H9 (cell line): ENCODE measurements around the gene LHPP. TPM values are rescaled to one million over a fixed set of nuclear protein-coding genes. Genes with fewer than 3 reads are reported as not detected.

Experiments
- DNase-seq: peaks from one replicate; pipeline ENCODE4 v3.0.0-alpha.2; 2017
- H2AFZ ChIP-seq: one replicate; pipeline ENCODE4 v1.6.1; 2013; ENCODE audit warnings: mild to moderate bottlenecking, low read length, control low read depth, moderate library complexity
- H2AK5ac ChIP-seq: 2 replicates; pipeline ENCODE4 v1.6.1; 2013; ENCODE audit warnings: low read length, control low read depth, mixed read lengths; ENCODE audit not compliant: insufficient read length
- H2BK120ac ChIP-seq: one replicate; pipeline ENCODE4 v1.6.1; 2013; ENCODE audit warnings: low read depth, mild to moderate bottlenecking, low read length, control low read depth, inconsistent platforms; ENCODE audit not compliant: poor library complexity, severe bottlenecking
- H2BK12ac ChIP-seq: 2 replicates; pipeline ENCODE4 v1.6.1; 2013; ENCODE audit warnings: low read length, control low read depth, mixed read lengths, low read depth; ENCODE audit not compliant: insufficient read length
- H2BK15ac ChIP-seq: 2 replicates; pipeline ENCODE4 v1.6.1; 2013; ENCODE audit warnings: low read depth, low read length, control low read depth
- H2BK20ac ChIP-seq: one replicate; pipeline ENCODE4 v1.6.1; 2013; ENCODE audit warnings: low read depth, mild to moderate bottlenecking, low read length, control low read depth, inconsistent platforms; ENCODE audit not compliant: poor library complexity, severe bottlenecking
- H2BK5ac ChIP-seq: 2 replicates; pipeline ENCODE4 v1.6.1; 2013; ENCODE audit warnings: low read length, control low read depth, mixed read lengths; ENCODE audit not compliant: insufficient read length
- H3K14ac ChIP-seq: 2 replicates; pipeline ENCODE4 v1.6.1; 2013; ENCODE audit warnings: low read length, control low read depth; ENCODE audit not compliant: insufficient read depth
- H3K18ac ChIP-seq: 2 replicates; pipeline ENCODE4 v1.6.1; 2013; ENCODE audit warnings: low read depth, mild to moderate bottlenecking, mixed read lengths, low read length, control low read depth; ENCODE audit not compliant: insufficient read length
- H3K23ac ChIP-seq: 2 replicates; pipeline ENCODE4 v1.6.1; 2013; ENCODE audit warnings: low read length, control low read depth, mixed read lengths, low read depth; ENCODE audit not compliant: insufficient read length
- H3K23me2 ChIP-seq: 2 replicates; pipeline ENCODE4 v1.6.1; 2013; ENCODE audit warnings: low read depth, mild to moderate bottlenecking, mixed read lengths, low read length, control low read depth; ENCODE audit not compliant: insufficient read length, poor library complexity, severe bottlenecking
- H3K27ac ChIP-seq: 2 replicates; pipeline ENCODE4 v1.5.1; 2013; ENCODE audit warnings: low read length, control low read depth, mixed read lengths, low read depth; ENCODE audit not compliant: insufficient read length
- H3K27me3 ChIP-seq: 2 replicates; pipeline ENCODE4 v1.6.1; 2013; ENCODE audit warnings: low read length, control low read depth, inconsistent platforms; ENCODE audit not compliant: insufficient read depth
- H3K4ac ChIP-seq: 2 replicates; pipeline ENCODE4 v1.6.1; 2013; ENCODE audit warnings: low read depth, mild to moderate bottlenecking, control low read depth, inconsistent platforms, low read length, moderate library complexity
- H3K4me1 ChIP-seq: 2 replicates; pipeline ENCODE4 v1.6.1; 2013; ENCODE audit warnings: low read length, control low read depth, inconsistent platforms; ENCODE audit not compliant: insufficient read depth
- H3K4me2 ChIP-seq: 2 replicates; pipeline ENCODE4 v1.6.1; 2013; ENCODE audit warnings: low read length, control low read depth, mixed read lengths; ENCODE audit not compliant: insufficient read length, insufficient read depth
- H3K56ac ChIP-seq: 2 replicates; pipeline ENCODE4 v1.6.1; 2013; ENCODE audit warnings: low read depth, mild to moderate bottlenecking, mixed read lengths, low read length, control low read depth; ENCODE audit not compliant: insufficient read length
- H3K79me1 ChIP-seq: 2 replicates; pipeline ENCODE4 v1.6.1; 2013; ENCODE audit warnings: low read depth, mild to moderate bottlenecking, moderate library complexity, low read length, control low read depth, inconsistent platforms; ENCODE audit not compliant: insufficient read depth, poor library complexity, severe bottlenecking
- H3K79me2 ChIP-seq: 2 replicates; pipeline ENCODE4 v1.6.1; 2013; ENCODE audit warnings: low read length, control low read depth, inconsistent platforms; ENCODE audit not compliant: insufficient read depth
- H3K9ac ChIP-seq: 2 replicates; pipeline ENCODE4 v1.6.1; 2013; ENCODE audit warnings: low read length, control low read depth, mixed read lengths; ENCODE audit not compliant: insufficient read length; ENCODE audit errors: extremely low read depth
- H3K9me3 ChIP-seq: one replicate; pipeline ENCODE4 v1.6.1; 2013; ENCODE audit warnings: low read depth, low read length, inconsistent platforms; ENCODE audit not compliant: control insufficient read depth
- H3T11ph ChIP-seq: one replicate; pipeline ENCODE4 v1.6.1; 2013; ENCODE audit warnings: mild to moderate bottlenecking, low read length, control low read depth, inconsistent platforms
- H4K20me1 ChIP-seq: one replicate; pipeline ENCODE4 v1.6.1; 2013; ENCODE audit not compliant: control insufficient read depth, insufficient read length, insufficient read depth
- H4K5ac ChIP-seq: 2 replicates; pipeline ENCODE4 v1.6.1; 2013; ENCODE audit warnings: low read depth, mild to moderate bottlenecking, mixed read lengths, low read length, control low read depth; ENCODE audit not compliant: insufficient read length
- H4K8ac ChIP-seq: replicated peaks from 2 replicates; pipeline ENCODE4 v1.6.1; 2013; ENCODE audit warnings: low read length, control low read depth, mixed read lengths, low read depth; ENCODE audit not compliant: insufficient read length
- H4K91ac ChIP-seq: 2 replicates; pipeline ENCODE4 v1.6.1; 2013; ENCODE audit warnings: low read depth, mild to moderate bottlenecking, moderate library complexity, mixed read lengths, low read length, control low read depth; ENCODE audit not compliant: insufficient read length
- H3K27ac Mint-ChIP-seq, 3 experiments: 2 replicates in 2 of 3; 3 replicates in 1 of 3; pipeline ENCODE4 v1.8.0; 2020 to 2021; ENCODE audit warnings: mixed read lengths in 3 of 3, mild to moderate bottlenecking in 1 of 3, moderate library complexity in 1 of 3
- H3K27me3 Mint-ChIP-seq: 2 replicates; pipeline ENCODE4 v1.8.0; 2021; ENCODE audit warnings: low read depth, mild to moderate bottlenecking, moderate library complexity, mixed read lengths
- H3K36me3 Mint-ChIP-seq, 3 experiments: 2 replicates in 2 of 3; 3 replicates in 1 of 3; pipeline ENCODE4 v1.8.0; 2020 to 2021; ENCODE audit warnings: low read depth in 3 of 3, mixed read lengths in 3 of 3; ENCODE audit not compliant: insufficient read depth in 1 of 3
- H3K4me1 Mint-ChIP-seq, 2 experiments: 2 replicates each; pipeline ENCODE4 v1.8.0; 2020; ENCODE audit warnings: mixed read lengths in 2 of 2
- H3K4me3 Mint-ChIP-seq, 2 experiments: 2 replicates in 1 of 2; 3 replicates in 1 of 2; pipeline ENCODE4 v1.8.0; 2020 to 2021; ENCODE audit warnings: mild to moderate bottlenecking in 2 of 2, mixed read lengths in 2 of 2, moderate library complexity in 1 of 2
- H3K9me3 Mint-ChIP-seq, 2 experiments: 2 replicates in 1 of 2; 3 replicates in 1 of 2; pipeline ENCODE4 v1.8.0; 2020; ENCODE audit warnings: mild to moderate bottlenecking in 2 of 2, mixed read lengths in 2 of 2, moderate library complexity in 1 of 2
- CTCF ChIP-seq: fragments of 200-600 bp; sonication (generic); conservative IDR thresholded peaks from 3 replicates; pipeline ENCODE4 v1.8.0; 2021; ENCODE audit warnings: antibody characterized with exemption, mild to moderate bottlenecking
- WGBS: extraction: QIAGEN DNeasy Blood & Tissue Kit; methylation state at CpG from one replicate; pipeline ENCODE4 v1.1.7; 2013; ENCODE audit warnings: missing lambda C conversion rate, low lambda C conversion rate, mixed read lengths; ENCODE audit not compliant: insufficient read length; ENCODE audit errors: extremely low coverage; 5-methylcytosine and 5-hydroxymethylcytosine counted together
- total RNA-seq: library from RNA; stranded (reverse); gene quantifications from 2 replicates; pipeline ENCODE4 v1.2.1, GENCODE V29; 2021

LHPP gene
- total RNA-seq, 1 experiment from 2014 or later: 29.6 TPM

GRCh38 chr10:124564881-124565280, 103.3 kb downstream of the LHPP start:
- no peaks in the 10 kb centered on the region for H3K79me2 ChIP-seq
- H2BK5ac ChIP-seq: no peak overlapping the region
- no peak overlapping the region for H3K4ac ChIP-seq
- no peak overlapping the region for H3T11ph ChIP-seq
- Mint-ChIP-seq H3K27me3 (no peaks in the 10 kb centered on the region; the same call in 1 of the 2 replicates), H3K4me3 (no peak overlapping the region), H3K36me3 (peaks cover 0 to 2% (median 0%) of the 10 kb centered on the region in 3 experiments; a peak in 3 of 7 replicates), H3K4me1 (peaks cover 14 to 15% of the 10 kb centered on the region in 2 experiments), H3K27ac (no peak overlapping the region; a peak in 1 of 7 replicates), H3K9me3 (no peaks in the 10 kb centered on the region; a peak in 1 of 5 replicates)
- no peaks in the 10 kb centered on the region for H3K23me2 ChIP-seq
- no peak overlapping the region for H3K23ac ChIP-seq
- no peak overlapping the region for H3K14ac ChIP-seq
- no peak overlapping the region for H4K91ac ChIP-seq
- DNase-seq: no peak
- H3K18ac ChIP-seq: no peak overlapping the region
- H3K4me2 ChIP-seq: no peak overlapping the region
- H3K27me3 ChIP-seq: no peaks in the 10 kb centered on the region
- no peaks in the 10 kb centered on the region for H4K20me1 ChIP-seq
- no peak overlapping the region for H3K9ac ChIP-seq
- H3K4me1 ChIP-seq: peaks cover 6% of the 10 kb centered on the region; the same call in 1 of the 2 replicates
- no peak overlapping the region for H2BK15ac ChIP-seq
- no peak overlapping the region for H3K56ac ChIP-seq
- H3K79me1 ChIP-seq: no peaks in the 10 kb centered on the region
- H2BK12ac ChIP-seq: no peak overlapping the region
- TF ChIP-seq CTCF: no peak
- WGBS: no CpG with 5 or more reads among the region's 9 CpGs
- no peak overlapping the region for H4K8ac ChIP-seq
- no peaks in the 10 kb centered on the region for H3K9me3 ChIP-seq
- no peak overlapping the region for H2BK20ac ChIP-seq
- H2AFZ ChIP-seq: no peak overlapping the region
- no peak overlapping the region for H2BK120ac ChIP-seq
- H4K5ac ChIP-seq: no peak overlapping the region
- no peak overlapping the region for H3K27ac ChIP-seq
- H2AK5ac ChIP-seq: no peak overlapping the region
